Measurements from ENCODE around the gene SH2D4B. TPM values are rescaled to one million over a fixed set of nuclear protein-coding genes. Genes with fewer than 3 reads are reported as not detected.

Gene SH2D4B
- total RNA-seq, 2 experiments from 2014 or later: 0.16 to 0.31 TPM

DNA sequence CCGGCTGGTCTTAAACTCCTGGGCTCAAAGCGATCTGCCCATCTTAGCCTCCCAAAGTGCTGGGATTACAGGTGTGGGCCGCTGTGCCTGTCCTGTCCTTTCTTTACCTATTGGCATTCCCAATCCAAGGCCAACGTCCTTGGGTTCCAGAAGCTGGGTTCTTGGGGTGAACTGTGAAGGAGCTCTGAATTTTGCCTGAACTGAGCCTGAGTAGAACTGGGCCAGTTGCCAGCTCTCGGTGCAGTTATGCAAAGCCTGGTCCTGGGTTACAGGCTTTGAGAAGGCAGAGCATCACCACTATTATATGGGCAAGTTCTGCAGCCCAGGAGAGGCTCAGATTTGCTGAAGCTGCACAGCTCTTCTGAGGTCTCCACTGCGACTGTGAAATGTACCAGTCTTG lies 24.6 kb upstream of the SH2D4B start:
- TF ChIP-seq CTCF (IDR thresholded peaks at IDR 0.05): no peak
- Histone ChIP-seq H3K4me3 (ENCODE audit: low read length) (no peak overlapping the region), H3K27me3 (ENCODE audit: control insufficient read depth in 1 of 2, insufficient read depth in 2 of 2, low read length in 2 of 2) (no peaks in the 10 kb centered on the region), H3K4me1 (ENCODE audit: insufficient read depth, low read length) (peaks cover 29% of the 10 kb centered on the region), H3K36me3 (ENCODE audit: insufficient read depth, low read length) (peaks cover 98% of the 10 kb centered on the region), H3K9me3 (ENCODE audit: control insufficient read depth in 1 of 2, insufficient read depth in 1 of 2, low read length in 2 of 2) (no peaks in the 10 kb centered on the region), H3K27ac (ENCODE audit: low read depth in 1 of 2, low read length in 2 of 2) (peak overlapping the region in 1 of 2 donors; percentile 1)
- intact Hi-C loops (cut with DNase I, micrococcal nuclease): no loop called here
- no peak overlapping the region for H3K4me3 Mint-ChIP-seq
- DNase-seq (no peak), ATAC-seq (ENCODE audit: poor library complexity) (no peak)
- no peaks in the 10 kb centered on the region for H3K27me3 Mint-ChIP-seq
- peaks cover 18% of the 10 kb centered on the region for H3K4me1 Mint-ChIP-seq (ENCODE audit: low read depth)
- ChIA-PET CTCF (interaction anchor here (1.9 kb wide), 1 partner anchor 7 kb away, joined by 7 read pairs; no protein-coding TSS in a partner anchor), POLR2A (interaction anchor here (1.4 kb wide), 1 partner anchor 14 kb away, joined by 5 read pairs; no protein-coding TSS in a partner anchor)
- no peaks in the 10 kb centered on the region for H3K9me3 Mint-ChIP-seq
- H3K27ac Mint-ChIP-seq: peak overlapping the region; percentile 77
- H3K36me3 Mint-ChIP-seq (ENCODE audit: low read depth): peaks cover 100% of the 10 kb centered on the region

DNA sequence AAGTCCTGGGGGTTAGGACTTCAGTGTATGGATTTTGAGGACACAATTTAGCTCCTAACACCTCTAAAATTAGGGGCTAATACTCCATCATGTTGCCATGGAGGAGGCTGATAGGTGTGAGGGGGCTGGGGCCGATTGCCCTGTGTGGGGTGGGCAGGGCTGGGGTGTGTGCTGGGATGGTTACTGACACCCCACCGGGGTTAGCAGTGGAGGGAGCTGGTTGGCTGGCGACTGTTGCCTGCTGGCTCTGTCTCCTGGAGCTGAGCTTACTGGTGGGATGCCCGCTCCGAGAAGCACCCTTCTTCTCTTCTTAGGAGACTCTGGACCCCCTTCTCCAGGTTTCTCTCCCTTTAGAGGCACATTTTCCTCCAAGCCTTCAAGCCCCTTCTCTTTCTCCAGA lies 22.2 kb upstream of the SH2D4B start:
- POLR2A ChIA-PET: interaction anchor here (0.8 to 1.6 kb wide), 4 partner anchors 10 to 71 kb away, joined by 3 to 5 read pairs (median 3); no protein-coding TSS in a partner anchor
- Histone ChIP-seq H3K36me3 (ENCODE audit: insufficient read depth, low read length) (peaks cover 98% of the 10 kb centered on the region), H3K4me1 (ENCODE audit: insufficient read depth, low read length) (peaks cover 25% of the 10 kb centered on the region), H3K27me3 (ENCODE audit: control insufficient read depth in 1 of 2, insufficient read depth in 2 of 2, low read length in 2 of 2) (no peaks in the 10 kb centered on the region), H3K27ac (ENCODE audit: low read depth in 1 of 2, low read length in 2 of 2) (peak overlapping the region in 1 of 2 donors; percentile 3), H3K4me3 (ENCODE audit: low read length) (no peak overlapping the region), H3K9me3 (ENCODE audit: control insufficient read depth in 1 of 2, insufficient read depth in 1 of 2, low read length in 2 of 2) (no peaks in the 10 kb centered on the region)
- Mint-ChIP-seq H3K27me3 (no peaks in the 10 kb centered on the region), H3K9me3 (no peaks in the 10 kb centered on the region), H3K27ac (peak overlapping the region; percentile 62), H3K4me3 (no peak overlapping the region), H3K4me1 (ENCODE audit: low read depth) (peaks cover 17% of the 10 kb centered on the region), H3K36me3 (ENCODE audit: low read depth) (peaks cover 100% of the 10 kb centered on the region)
- intact Hi-C loops (cut with DNase I, micrococcal nuclease): no loop called here
- DNase-seq (no peak), ATAC-seq (ENCODE audit: poor library complexity) (no peak)
- CTCF ChIA-PET: interaction anchor here (1.1 kb wide), 1 partner anchor 10 kb away, joined by 4 read pairs; no protein-coding TSS in a partner anchor
- no peak for TF ChIP-seq CTCF (IDR thresholded peaks at IDR 0.05)

DNA sequence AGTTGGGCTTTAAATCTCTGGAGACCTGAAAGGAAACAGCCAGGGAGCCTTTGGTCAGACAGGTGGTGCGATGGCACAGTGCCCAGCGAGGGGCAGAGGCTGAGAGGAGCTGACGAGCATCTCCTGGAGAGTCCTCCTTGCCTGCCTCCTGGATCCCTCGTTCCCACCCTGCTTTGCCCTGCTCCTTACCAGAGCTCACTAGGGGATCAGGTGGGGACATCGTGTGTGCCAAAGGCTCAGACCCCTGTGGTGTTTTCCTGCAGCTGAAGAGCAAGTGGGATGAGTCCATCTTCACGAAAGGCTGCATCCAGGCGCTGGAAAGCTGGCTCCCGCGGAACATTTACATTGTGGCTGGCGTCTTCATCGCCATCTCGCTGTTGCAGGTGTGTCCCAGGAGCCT lies 21.8 kb upstream of the SH2D4B start:
- Histone ChIP-seq H3K4me3 (ENCODE audit: low read length) (no peak overlapping the region), H3K27ac (ENCODE audit: low read depth in 1 of 2, low read length in 2 of 2) (peak overlapping the region in 1 of 2 donors; percentile 3), H3K36me3 (ENCODE audit: insufficient read depth, low read length) (peaks cover 99% of the 10 kb centered on the region), H3K4me1 (ENCODE audit: insufficient read depth, low read length) (peaks cover 24% of the 10 kb centered on the region), H3K9me3 (ENCODE audit: control insufficient read depth in 1 of 2, insufficient read depth in 1 of 2, low read length in 2 of 2) (no peaks in the 10 kb centered on the region), H3K27me3 (ENCODE audit: control insufficient read depth in 1 of 2, insufficient read depth in 2 of 2, low read length in 2 of 2) (no peaks in the 10 kb centered on the region)
- no peak overlapping the region for H3K4me3 Mint-ChIP-seq
- H3K27ac Mint-ChIP-seq: peak overlapping the region; percentile 24
- TF ChIP-seq CTCF (IDR thresholded peaks at IDR 0.05): no peak
- intact Hi-C loops (cut with DNase I, micrococcal nuclease): no loop called here
- no peaks in the 10 kb centered on the region for H3K9me3 Mint-ChIP-seq
- peaks cover 100% of the 10 kb centered on the region for H3K36me3 Mint-ChIP-seq (ENCODE audit: low read depth)
- peaks cover 15% of the 10 kb centered on the region for H3K4me1 Mint-ChIP-seq (ENCODE audit: low read depth)
- no peaks in the 10 kb centered on the region for H3K27me3 Mint-ChIP-seq
- no peak for DNase-seq
- ChIA-PET CTCF (interaction anchor here (1.1 kb wide), 1 partner anchor 10 kb away, joined by 4 read pairs; no protein-coding TSS in a partner anchor), POLR2A (interaction anchor here (0.8 kb wide), 1 partner anchor 9 kb away, joined by 3 read pairs; no protein-coding TSS in a partner anchor)
- no peak for ATAC-seq (ENCODE audit: poor library complexity)
